A549 treated with ZK216348 at 1 μM for 4 hours (cell line): ENCODE measurements around the gene AKR7A3. TPM values are rescaled to one million over a fixed set of nuclear protein-coding genes. Genes with fewer than 3 reads are reported as not detected.

Experiments used
- total RNA-seq: library from RNA; stranded (reverse); fragments of 200-300 nt; extraction: Qiagen RNA extraction; gene quantifications from 5 replicates; pipeline ENCODE4 v1.2.3, GENCODE V29; 2022; ENCODE audit warnings: low read depth

Gene AKR7A3
- total RNA-seq, result 0.18 to 0.37 TPM (median 0.24 TPM) in 5 replicates

DNA sequence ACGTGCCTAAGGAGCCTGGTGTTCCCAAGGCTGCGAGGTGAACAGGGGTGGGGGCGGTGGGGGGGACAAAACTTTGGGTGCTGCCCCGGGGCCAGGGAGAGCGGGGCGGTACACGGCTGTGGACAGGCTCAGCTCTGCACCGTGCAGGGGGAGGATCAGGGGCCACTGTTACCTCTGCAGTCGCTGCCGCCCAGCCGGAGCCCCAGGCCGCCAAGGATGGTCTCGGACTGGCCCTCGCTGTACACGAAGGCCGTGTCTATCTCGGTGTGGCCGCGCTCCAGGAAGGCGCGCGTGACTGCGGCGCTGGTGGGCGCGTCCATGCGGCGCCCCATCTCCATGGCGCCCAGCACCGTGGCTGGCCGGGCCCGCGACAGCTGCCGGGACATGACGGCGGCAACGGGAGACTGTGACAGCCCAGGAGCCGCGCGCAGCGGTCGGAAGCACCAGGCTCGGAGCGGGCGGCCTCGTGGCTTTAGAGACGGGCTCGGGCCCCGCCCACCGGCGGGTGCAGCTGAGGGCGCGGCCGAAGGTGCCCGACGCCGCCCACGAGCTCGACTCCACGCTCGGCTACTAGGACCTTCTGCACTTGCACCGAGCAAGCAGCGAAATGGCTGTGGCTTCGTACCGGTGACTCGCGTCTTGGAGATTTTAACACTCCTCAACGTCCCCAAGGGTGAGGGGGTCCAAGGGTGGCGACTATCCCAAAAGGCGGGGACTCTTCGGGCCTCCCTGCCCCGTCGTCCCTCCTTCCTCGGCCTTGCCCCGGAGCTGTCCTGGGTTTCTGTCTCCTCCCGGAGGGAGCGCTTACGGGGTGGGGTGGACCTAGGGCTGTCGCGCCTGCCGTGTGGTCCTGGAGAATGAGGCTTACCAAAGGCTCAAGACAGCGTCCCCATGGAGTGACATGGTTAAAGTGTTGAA is at the start of gene AKR7A3:
AKR7A3 (minus strand) TSS at position 447 of the 918 bp plus-strand sequence; CDS start at position 386, 61 bp downstream.

DNA sequence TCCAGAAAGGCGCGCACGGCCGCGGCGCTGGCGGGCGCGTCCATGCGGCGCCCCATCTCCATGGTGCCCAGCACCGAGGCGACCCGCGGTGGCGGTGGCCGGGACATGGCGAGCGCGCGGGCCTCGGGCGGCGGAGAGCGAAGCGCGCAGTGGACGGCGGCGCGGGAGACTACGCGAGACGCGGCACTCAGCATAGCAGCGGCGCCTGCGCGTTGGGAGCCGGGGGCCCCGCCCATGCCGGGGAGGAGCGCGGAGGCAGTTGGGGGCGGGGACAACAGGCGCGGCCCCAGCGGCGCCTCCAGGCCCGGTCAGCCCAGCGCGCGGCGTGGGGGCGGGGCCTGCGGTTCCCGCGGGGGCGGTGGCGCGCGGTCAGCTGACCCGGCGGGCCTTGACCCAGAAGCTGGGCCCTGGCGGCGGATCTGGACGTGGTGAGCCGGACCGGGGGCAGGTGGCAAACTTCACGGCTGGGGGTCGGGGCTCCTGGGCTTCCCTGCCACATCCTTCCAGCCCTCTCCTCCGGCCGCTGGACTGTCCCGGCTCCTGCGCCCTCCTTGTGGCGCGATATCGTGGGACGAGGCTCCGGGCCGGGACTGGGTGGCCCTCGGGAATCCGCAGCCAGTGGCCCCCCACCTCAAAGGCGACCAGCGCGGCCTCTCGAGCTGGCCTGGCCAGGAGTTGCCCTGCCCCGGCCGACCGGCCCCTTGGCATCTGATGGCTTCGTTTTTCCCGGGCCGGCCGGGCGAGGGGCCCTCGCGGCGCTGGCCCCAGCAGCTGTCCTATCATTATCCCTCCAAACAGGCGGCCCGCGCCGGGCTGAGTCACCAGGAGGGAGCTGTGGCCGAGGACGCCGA is 23.6 kb upstream of the AKR7A3 start, which contains the start of the genes AKR7A2 and SLC66A1:
AKR7A2 (minus strand) TSS at position 214 of the 851 bp plus-strand sequence; CDS start at position 194, 20 bp downstream.
SLC66A1 (plus strand) TSS at position 396 of the 851 bp plus-strand sequence. CDS start 5,352 bp downstream, outside the sequence.

DNA sequence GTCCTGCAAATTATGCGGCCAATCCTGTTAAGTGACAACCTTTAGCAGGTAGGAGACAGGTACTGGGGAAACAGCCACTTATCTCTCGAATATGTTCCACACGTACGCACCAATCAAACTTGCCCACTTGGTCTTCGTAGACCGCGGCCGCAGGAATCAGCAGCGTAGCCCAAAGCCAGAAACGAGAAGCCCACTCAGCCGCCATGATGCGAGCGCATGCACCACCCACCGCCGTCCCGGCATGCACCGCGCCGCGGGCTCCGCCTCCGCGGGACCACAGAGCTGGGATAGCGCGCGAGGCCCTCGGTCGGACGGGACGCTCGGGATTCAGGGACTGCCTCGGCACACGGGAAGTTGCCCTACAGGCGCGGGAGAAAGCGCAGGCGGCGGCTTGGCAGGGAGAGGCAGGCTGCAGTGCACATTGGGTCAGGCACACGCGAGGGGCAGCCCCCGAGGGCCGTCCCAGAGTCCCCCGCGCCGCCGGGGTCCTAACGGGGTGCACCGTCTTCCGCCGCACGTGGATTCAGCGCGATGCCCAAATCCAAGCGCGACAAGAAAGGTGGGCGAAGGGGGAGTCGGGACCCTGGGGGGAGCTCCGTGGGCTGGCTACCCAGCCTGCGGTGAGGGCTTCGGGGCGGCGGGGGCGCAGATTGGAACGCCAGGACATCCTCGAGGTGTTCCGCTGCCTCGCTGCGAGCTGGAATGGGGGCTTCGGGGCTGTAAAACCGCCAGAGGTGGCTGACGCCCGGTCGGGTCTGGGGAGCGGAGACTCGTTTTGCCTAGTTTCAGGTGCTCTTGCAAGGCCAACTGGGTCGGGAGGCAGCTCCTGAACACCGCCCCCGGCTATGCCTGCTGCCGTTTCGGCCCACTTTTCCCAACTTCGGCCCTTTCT is 37.0 kb downstream of the AKR7A3 start, which contains the start of the genes EMC1 and MRTO4:
EMC1 (minus strand) TSS at position 220 of the 892 bp plus-strand sequence; CDS start at position 205, 15 bp downstream.
MRTO4 (plus strand) TSS at position 501 of the 892 bp plus-strand sequence; CDS start at position 532, 31 bp downstream.

Other genes starting within 250 kb of the AKR7A3 start
- 73.2 to 128 TPM (median 106 TPM) in 5 replicates for gene UBR4, start 78.5 kb downstream of the AKR7A3 start, total RNA-seq
- gene EMC1, start 37.2 kb downstream of the AKR7A3 start, total RNA-seq, result 22.4 to 39.2 TPM (median 35.3 TPM) in 5 replicates
- 65.2 to 73.2 TPM (median 68.7 TPM) in 5 replicates for gene MRTO4, start 37.0 kb downstream of the AKR7A3 start, total RNA-seq
- 27.4 to 54.5 TPM (median 50.7 TPM) in 5 replicates for gene AKR7A2, start 23.4 kb upstream of the AKR7A3 start, total RNA-seq
- 14.3 to 23.8 TPM (median 21.6 TPM) in 5 replicates for gene SLC66A1, start 23.6 kb upstream of the AKR7A3 start, total RNA-seq
- 216 to 232 TPM (median 229 TPM) in 5 replicates for gene CAPZB, start 196.8 kb upstream of the AKR7A3 start, total RNA-seq